D341Med (cell line): Measurements from ENCODE around the gene P2RX7.

ENCODE experiments used
- DNase-seq: peaks from one replicate; pipeline ENCODE4 v3.0.0; 2012; ENCODE audit warnings: low spot score

P2RX7 gene

GRCh38 chr12:121110211-121110940 lies 22.3 kb upstream of the P2RX7 start:
- DNase-seq: peak; percentile 64

GRCh38 chr12:121111684-121112083 lies 21.0 kb upstream of the P2RX7 start:
- DNase-seq: no peak

GRCh38 chr12:121112496-121112895 lies 20.2 kb upstream of the P2RX7 start:
- no peak for DNase-seq

GRCh38 chr12:121113057-121113456 lies 19.6 kb upstream of the P2RX7 start:
- no peak for DNase-seq

GRCh38 chr12:121114019-121114639 lies 18.5 kb upstream of the P2RX7 start:
- DNase-seq: no peak

- no peak for DNase-seq
Observed at GRCh38 chr12:121114806-121115205, 17.9 kb upstream of the P2RX7 start.

GRCh38 chr12:121115530-121115929 lies 17.1 kb upstream of the P2RX7 start:
- no peak for DNase-seq

GRCh38 chr12:121116318-121117225 lies 16.1 kb upstream of the P2RX7 start:
- no peak for DNase-seq

- no peak for DNase-seq
Observed at GRCh38 chr12:121117226-121117777, 15.4 kb upstream of the P2RX7 start.

- DNase-seq: no peak
Observed at GRCh38 chr12:121120323-121120722, 12.4 kb upstream of the P2RX7 start.

- DNase-seq: no peak
Observed at GRCh38 chr12:121120989-121121755, 11.5 kb upstream of the P2RX7 start.

- no peak for DNase-seq
Observed at GRCh38 chr12:121121805-121122204, 10.9 kb upstream of the P2RX7 start.

- DNase-seq: no peak
Observed at GRCh38 chr12:121123488-121123887, 9.2 kb upstream of the P2RX7 start.

GRCh38 chr12:121124402-121125109 lies 8.1 kb upstream of the P2RX7 start:
- no peak for DNase-seq

- DNase-seq: no peak
Observed at GRCh38 chr12:121127501-121127900, 5.2 kb upstream of the P2RX7 start.

GRCh38 chr12:121128908-121129810 lies 3.5 kb upstream of the P2RX7 start:
- no peak for DNase-seq

GRCh38 chr12:121129811-121130147 lies 2.9 kb upstream of the P2RX7 start:
- no peak for DNase-seq

GRCh38 chr12:121130866-121131373 lies 1.8 kb upstream of the P2RX7 start:
- no peak for DNase-seq

GRCh38 chr12:121131941-121132341 lies 735 bp upstream of the P2RX7 start:
- DNase-seq: no peak

GRCh38 chr12:121133838-121134237 lies 1.2 kb downstream of the P2RX7 start:
- no peak for DNase-seq
